ENCODE measurements around the gene JPH3.
A peak's percentile ranks its signal among the peaks of the same experiment; 100 is the strongest.
"Not testable (repeated sequence)": the region's sequence is repeated elsewhere in the genome, so short reads cannot be mapped to it uniquely, and the experiment has no call there.

JPH3 gene

GRCh38 chr16:87698676-87699199 lies 96.4 kb downstream of the JPH3 start:
- no peak for DNase-seq

GRCh38 chr16:87700406-87701077 lies 98.2 kb downstream of the JPH3 start:
- DNase-seq = no peak

GRCh38 chr16:87701078-87701460 lies 98.8 kb downstream of the JPH3 start:
- DNase-seq = no peak

GRCh38 chr16:87701505-87701921 lies 99.2 kb downstream of the JPH3 start:
- DNase-seq = no peak

GRCh38 chr16:87702325-87702811 lies 100.1 kb downstream of the JPH3 start:
- DNase-seq = peak; percentile 19

GRCh38 chr16:87703071-87703470 lies 100.8 kb downstream of the JPH3 start:
- no peak for DNase-seq

GRCh38 chr16:87703835-87704375 lies 101.6 kb downstream of the JPH3 start:
- no peak for DNase-seq

GRCh38 chr16:87704754-87705353 lies 102.5 kb downstream of the JPH3 start:
- no peak for DNase-seq

GRCh38 chr16:87705771-87706277 lies 103.5 kb downstream of the JPH3 start:
- no peak for DNase-seq

GRCh38 chr16:87706278-87707000 lies 104.1 kb downstream of the JPH3 start:
- DNase-seq = no peak

GRCh38 chr16:87707097-87707496 lies 104.8 kb downstream of the JPH3 start:
- peak; percentile 15 for DNase-seq

- no peak for DNase-seq
Observed at GRCh38 chr16:87707714-87708580, 105.6 kb downstream of the JPH3 start.

- no peak for DNase-seq
Observed at GRCh38 chr16:87708881-87709638, 106.8 kb downstream of the JPH3 start.

GRCh38 chr16:87709677-87710076 lies 107.4 kb downstream of the JPH3 start:
- no peak for DNase-seq

- DNase-seq = no peak
Observed at GRCh38 chr16:87710887-87711286, 108.6 kb downstream of the JPH3 start.

GRCh38 chr16:87712184-87712762 lies 110.0 kb downstream of the JPH3 start:
- DNase-seq = no peak

- DNase-seq = no peak
Observed at GRCh38 chr16:87713451-87714229, 111.3 kb downstream of the JPH3 start.

GRCh38 chr16:87715231-87715630 lies 112.9 kb downstream of the JPH3 start:
- DNase-seq = no peak

- no peak for DNase-seq
Observed at GRCh38 chr16:87715658-87716057, 113.3 kb downstream of the JPH3 start.

- DNase-seq = not testable (repeated sequence)
Observed at GRCh38 chr16:87718831-87719230, 116.5 kb downstream of the JPH3 start.

Data from NCI-H82 (cell line).